Tibial nerve (tissue), 4 donors: ENCODE data around the gene FOXA2.

Experiments
- CTCF ChIP-seq, 5 experiments: fragments of 200-600 bp in 3 of 5; fragments of 450-650 bp in 2 of 5; sonication (generic) in 3 of 5; IDR thresholded peaks; one replicate each; pipeline ENCODE4 v1.5.1; 2016 to 2019; ENCODE audit warnings: antibody characterized with exemption in 5 of 5, mild to moderate bottlenecking in 3 of 5, moderate library complexity in 2 of 5
- EP300 ChIP-seq, 2 donors: sonication (generic); formaldehyde crosslinking; IDR thresholded peaks; one replicate each; pipeline ENCODE4 v1.6.1; 2017; ENCODE audit warnings: antibody characterized with exemption in 2 of 2, mild to moderate bottlenecking in 1 of 2
- POLR2A ChIP-seq, 2 donors: fragments of 450-650 bp; IDR thresholded peaks; one replicate each; pipeline ENCODE4 v1.6.1; 2017; ENCODE audit warnings: antibody characterized with exemption in 2 of 2, mild to moderate bottlenecking in 2 of 2, moderate library complexity in 2 of 2

DNA sequence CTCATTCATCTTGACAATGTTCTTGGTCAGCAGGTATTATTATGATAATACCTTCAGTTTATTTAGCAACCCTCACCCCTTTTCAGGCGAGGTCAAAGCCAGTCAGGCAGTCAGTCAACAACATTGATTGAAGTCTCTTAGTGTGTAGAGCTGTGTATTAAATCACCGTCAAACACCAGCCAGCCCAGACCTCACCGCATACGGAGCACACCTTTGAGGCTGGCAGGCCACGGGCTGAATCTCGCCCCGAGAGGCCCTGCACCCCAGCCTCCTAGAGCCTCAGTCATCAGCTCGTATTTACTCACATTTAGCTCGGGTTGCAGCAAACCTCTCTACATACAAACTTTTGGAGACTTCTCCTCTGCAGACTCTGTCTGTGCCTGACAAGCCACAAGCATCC, 36.0 kb upstream of the FOXA2 start:
- no peak for TF ChIP-seq POLR2A (IDR thresholded peaks at IDR 0.05)
- no peak for TF ChIP-seq CTCF (IDR thresholded peaks at IDR 0.05)
- no peak for TF ChIP-seq EP300 (IDR thresholded peaks at IDR 0.05)
